ENCODE results near the gene MIA2. TPM values are rescaled to one million over a fixed set of nuclear protein-coding genes. Genes with fewer than 3 reads are reported as not detected.
"Not testable (repeated sequence)": the region's sequence is repeated elsewhere in the genome, so short reads cannot be mapped to it uniquely, and the experiment has no call there.

MIA2 gene
- total and polyA plus RNA-seq, 9 donors: 11.7 to 21.9 (median 19.5) TPM

- DNase-seq: no peak
- H3K4me1 ChIP-seq (ENCODE audit: insufficient read depth): no peaks in the 10 kb centered on the region
- WGBS, 3 donors: 68 to 75% (median 73%) methylated on average over 3 of the region's 3 CpGs
- H3K9me3 ChIP-seq: no peaks in the 10 kb centered on the region
- no peak overlapping the region for H3K27ac ChIP-seq
- intact Hi-C loops (cut with DNase I): no loop called here
- H3K4me3 ChIP-seq: no peak overlapping the region
- TF ChIP-seq EP300 (IDR thresholded peaks at IDR 0.05): no peak
- no peaks in the 10 kb centered on the region for H3K36me3 ChIP-seq
- H3K27me3 ChIP-seq: no peaks in the 10 kb centered on the region
Observed at GRCh38 chr14:39212034-39212433, 21.7 kb upstream of the MIA2 start.

- Histone ChIP-seq H3K4me1 (ENCODE audit: insufficient read depth) (peaks cover 1% of the 10 kb centered on the region), H3K9me3 (no peaks in the 10 kb centered on the region), H3K27ac (no peak overlapping the region), H3K27me3 (no peaks in the 10 kb centered on the region), H3K4me3 (no peak overlapping the region), H3K36me3 (no peaks in the 10 kb centered on the region)
- DNase-seq: no peak
- no peak for TF ChIP-seq POLR2A (IDR thresholded peaks at IDR 0.05)
- TF ChIP-seq, protein P1, sequence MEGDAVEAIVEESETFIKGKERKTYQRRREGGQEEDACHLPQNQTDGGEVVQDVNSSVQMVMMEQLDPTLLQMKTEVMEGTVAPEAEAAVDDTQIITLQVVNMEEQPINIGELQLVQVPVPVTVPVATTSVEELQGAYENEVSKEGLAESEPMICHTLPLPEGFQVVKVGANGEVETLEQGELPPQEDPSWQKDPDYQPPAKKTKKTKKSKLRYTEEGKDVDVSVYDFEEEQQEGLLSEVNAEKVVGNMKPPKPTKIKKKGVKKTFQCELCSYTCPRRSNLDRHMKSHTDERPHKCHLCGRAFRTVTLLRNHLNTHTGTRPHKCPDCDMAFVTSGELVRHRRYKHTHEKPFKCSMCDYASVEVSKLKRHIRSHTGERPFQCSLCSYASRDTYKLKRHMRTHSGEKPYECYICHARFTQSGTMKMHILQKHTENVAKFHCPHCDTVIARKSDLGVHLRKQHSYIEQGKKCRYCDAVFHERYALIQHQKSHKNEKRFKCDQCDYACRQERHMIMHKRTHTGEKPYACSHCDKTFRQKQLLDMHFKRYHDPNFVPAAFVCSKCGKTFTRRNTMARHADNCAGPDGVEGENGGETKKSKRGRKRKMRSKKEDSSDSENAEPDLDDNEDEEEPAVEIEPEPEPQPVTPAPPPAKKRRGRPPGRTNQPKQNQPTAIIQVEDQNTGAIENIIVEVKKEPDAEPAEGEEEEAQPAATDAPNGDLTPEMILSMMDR (IDR thresholded peaks at IDR 0.05): no peak
- TF ChIP-seq EP300 (IDR thresholded peaks at IDR 0.05): no peak
- whole genome bisulfite sequencing, 3 donors: 50 to 92% (median 86%) methylated on average over 1 of the region's 1 CpG
- intact Hi-C loops (cut with DNase I): no loop called here
Observed at GRCh38 chr14:39212693-39213092, 21.0 kb upstream of the MIA2 start.

DNA sequence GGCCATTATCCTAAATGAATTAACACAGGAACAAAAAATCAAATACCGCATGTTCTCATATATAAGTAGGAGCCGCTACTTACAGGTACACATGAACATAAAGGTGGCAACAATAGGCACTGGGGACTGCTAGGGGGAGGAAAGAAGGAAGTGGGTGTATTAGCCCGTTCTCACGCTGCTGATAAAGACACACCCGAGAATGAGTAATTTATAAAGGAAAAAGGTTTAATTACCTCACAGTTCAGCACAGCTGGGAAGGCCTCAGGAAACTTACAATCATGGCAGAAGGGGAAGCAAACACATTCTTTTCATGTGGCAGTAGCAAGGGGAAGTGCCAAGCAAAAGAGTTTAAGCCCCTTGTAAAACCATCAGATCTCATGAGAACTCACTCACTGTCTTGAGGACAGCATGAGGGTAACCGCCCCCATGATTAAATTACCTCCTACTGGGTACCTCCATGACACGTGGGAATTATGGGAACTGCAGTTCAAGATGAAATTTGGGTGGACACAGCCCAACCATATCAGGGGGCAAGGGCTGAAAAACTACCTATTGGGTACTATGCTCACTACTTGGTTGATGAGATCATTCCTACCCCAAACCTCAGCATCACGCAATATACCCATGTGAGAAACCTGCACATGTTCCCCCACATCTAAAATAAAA is 16.4 kb upstream of the MIA2 start:
- H3K9me3 ChIP-seq: no peaks in the 10 kb centered on the region
- H3K36me3 ChIP-seq: no peaks in the 10 kb centered on the region
- TF ChIP-seq EP300 (IDR thresholded peaks at IDR 0.05): no peak
- TF ChIP-seq POLR2A (IDR thresholded peaks at IDR 0.05): no peak
- TF ChIP-seq, protein P1 (IDR thresholded peaks at IDR 0.05): no peak
- peaks cover 1% of the 10 kb centered on the region for H3K4me1 ChIP-seq (ENCODE audit: insufficient read depth)
- no peak overlapping the region for H3K27ac ChIP-seq
- no peak overlapping the region for H3K4me3 ChIP-seq
- intact Hi-C loops (cut with DNase I): no loop called here
- H3K27me3 ChIP-seq: no peaks in the 10 kb centered on the region
- DNase-seq: no peak
- WGBS, 3 donors: 64 to 75% (median 73%) methylated on average over 8 of the region's 8 CpGs

GRCh38 chr14:39218171-39218769 is 15.4 kb upstream of the MIA2 start:
- Histone ChIP-seq H3K27ac (no peak overlapping the region), H3K4me1 (ENCODE audit: insufficient read depth) (peaks cover 1% of the 10 kb centered on the region), H3K4me3 (no peak overlapping the region), H3K9me3 (no peaks in the 10 kb centered on the region), H3K36me3 (no peaks in the 10 kb centered on the region), H3K27me3 (no peaks in the 10 kb centered on the region)
- TF ChIP-seq, protein P1 (IDR thresholded peaks at IDR 0.05): no peak
- TF ChIP-seq POLR2A (IDR thresholded peaks at IDR 0.05) (no peak), EP300 (IDR thresholded peaks at IDR 0.05) (no peak)
- intact Hi-C loops (cut with DNase I): no loop called here
- WGBS, 3 donors: 16 to 28% (median 26%) methylated on average over 5 of the region's 5 CpGs
- DNase-seq: no peak

DNA sequence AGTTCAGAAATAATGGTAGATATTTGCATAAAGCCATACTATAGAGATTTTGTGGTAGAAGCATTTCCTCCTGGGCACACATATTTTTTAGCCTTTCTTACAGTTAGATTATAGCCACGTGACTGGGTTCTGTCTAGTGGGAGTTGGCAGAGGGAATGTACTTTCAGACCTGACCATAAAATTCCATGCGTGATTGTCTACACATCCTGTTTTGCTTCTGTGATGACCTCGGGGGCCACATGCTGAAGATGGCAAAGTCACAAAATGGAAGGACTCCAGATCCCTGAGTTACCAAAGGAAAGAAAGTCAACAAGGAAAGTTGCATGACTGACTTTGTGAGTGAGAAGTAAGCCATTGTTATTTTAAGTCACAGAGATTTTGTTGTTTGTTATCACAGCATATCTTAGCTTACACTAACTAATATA is 14.6 kb upstream of the MIA2 start:
- DNase-seq: no peak
- intact Hi-C loops (cut with DNase I): no loop called here

DNA sequence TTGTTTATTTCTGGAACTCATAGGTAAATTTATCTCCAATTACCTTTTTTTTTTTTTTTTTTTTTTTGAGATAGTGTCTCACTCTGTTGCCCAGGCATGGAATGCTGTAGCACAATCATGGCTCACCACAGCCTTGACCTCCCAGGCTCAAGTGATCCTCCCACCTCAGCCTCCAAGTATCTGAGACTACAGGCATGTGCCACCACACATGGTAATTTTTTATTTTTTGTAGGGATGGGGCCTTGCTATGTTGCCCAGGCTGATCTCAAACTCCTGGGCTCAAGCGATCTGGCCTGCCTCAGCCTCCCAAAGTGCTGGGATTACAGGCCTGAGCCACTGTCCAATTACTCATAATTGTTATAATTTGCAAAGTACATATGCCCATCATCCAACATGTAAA is 13.2 kb upstream of the MIA2 start:
- H3K27me3 ChIP-seq; intact Hi-C loops (cut with DNase I); H3K36me3 ChIP-seq; DNase-seq; H3K4me1 ChIP-seq (ENCODE audit: insufficient read depth); H3K27ac ChIP-seq; H3K4me3 ChIP-seq; H3K9me3 ChIP-seq: not testable (repeated sequence)
- WGBS, 3 donors: 95 to 100% (median 100%) methylated on average over 1 of the region's 1 CpG

More for the DNA sequence above, 14.6 kb upstream of the MIA2 start:
- Histone ChIP-seq H3K36me3 (no peaks in the 10 kb centered on the region), H3K27ac (no peak overlapping the region), H3K4me1 (ENCODE audit: insufficient read depth) (peaks cover 1% of the 10 kb centered on the region), H3K27me3 (no peaks in the 10 kb centered on the region), H3K4me3 (no peak overlapping the region), H3K9me3 (no peaks in the 10 kb centered on the region)
- TF ChIP-seq POLR2A (IDR thresholded peaks at IDR 0.05): no peak
- TF ChIP-seq, protein P1 (IDR thresholded peaks at IDR 0.05): no peak
- no peak for TF ChIP-seq EP300 (IDR thresholded peaks at IDR 0.05)
- WGBS, 3 donors: 17 to 35% (median 27%) methylated on average over 3 of the region's 3 CpGs

Measured in ovary (tissue), 9 donors.